Measurements from ENCODE around the gene INPP5B. TPM values are rescaled to one million over a fixed set of nuclear protein-coding genes. Genes with fewer than 3 reads are reported as not detected.
A peak's percentile ranks its signal among the peaks of the same experiment; 100 is the strongest.

Gene INPP5B
- total and polyA plus RNA-seq, 2 of the 13 experiments (the other 11 are each of a cell fraction or from before 2014, with no cell fraction given): 9.0 to 9.8 TPM

- Histone ChIP-seq H2AFZ (ENCODE audit: low read length) (no peak overlapping the region), H3K4me1 (ENCODE audit: insufficient read depth, low read length) (peaks cover 27% of the 10 kb centered on the region), H3K79me2 (ENCODE audit: insufficient read depth, low read length) (peaks cover 19% of the 10 kb centered on the region), H3K27me3 (ENCODE audit: control insufficient read depth in 1 of 2, insufficient read depth in 2 of 2, low read length in 2 of 2) (peaks cover 0 to 5% of the 10 kb centered on the region in 2 experiments; a peak in 2 of 5 replicates), H3K9ac (ENCODE audit: insufficient read depth, low read depth, low read length) (peak overlapping the region; percentile 84), H3K4me3 (replicated peaks in 1 of 3; ENCODE audit: insufficient read depth in 1 of 3, low read depth in 2 of 3, low read length in 3 of 3) (peak overlapping the region; percentile 92 to 99 (median 99)), H3K27ac (ENCODE audit: extremely low read length, insufficient read depth, low read length) (peak overlapping the region; percentile 81), H3K9me3 (ENCODE audit: low read length) (no peaks in the 10 kb centered on the region), H3K4me2 (ENCODE audit: low read depth, low read length) (peak overlapping the region; percentile 95), H3K36me3 (replicated peaks in 1 of 2; ENCODE audit: control insufficient read depth in 1 of 2, insufficient read depth in 2 of 2, low read length in 2 of 2) (peaks cover 3 to 10% of the 10 kb centered on the region in 2 experiments; a peak in 4 of 5 replicates), H4K20me1 (ENCODE audit: insufficient read depth, low read length) (no peaks in the 10 kb centered on the region)
- BruUV-seq (replicated peaks): no TSS peak
- intact Hi-C loops (cut with micrococcal nuclease; ENCODE audit: unreplicated experiment) (loop anchor here (1.0 kb wide), 1 partner anchor 49 kb away; no protein-coding TSS in a partner anchor), in situ Hi-C loops (cut with HindIII; ENCODE audit: extremely low pct_ligation_motif_present, low pct_unique_long_range_greater_than_20kb) (no loop called here)
- TF ChIP-seq FOXO4 (CRISPR knock-in tag; conservative IDR thresholded peaks at IDR 0.05) (0 out of 2 replicates have a peak, but pooled peaks have one; percentile 6), NR2F6 (IDR thresholded peaks at IDR 0.05) (no peak), NR2F6 (CRISPR knock-in tag; IDR thresholded peaks at IDR 0.05) (no peak), ZNF891 (CRISPR knock-in tag; IDR thresholded peaks at IDR 0.05) (0 out of 2 replicates have a peak, but pooled peaks have one; percentile 0), ZNF331 (CRISPR knock-in tag; IDR thresholded peaks at IDR 0.05) (0 out of 2 replicates have a peak, but pooled peaks have one; percentile 30), KLF11 (CRISPR knock-in tag; IDR thresholded peaks at IDR 0.05) (no peak), ZNF572 (CRISPR knock-in tag; IDR thresholded peaks at IDR 0.05) (0 out of 2 replicates have a peak, but pooled peaks have one; percentile 28), ZNF616 (CRISPR knock-in tag; IDR thresholded peaks at IDR 0.05; ENCODE audit: low read depth) (no peak; the same call in 1 of the 2 replicates), ZNF777 (CRISPR knock-in tag; IDR thresholded peaks at IDR 0.05) (no peak)
- DNase-seq (ENCODE audit: low spot score) (no peak), ATAC-seq (no peak), FAIRE-seq (no peak)
- WGBS (ENCODE audit: low lambda C conversion rate): 18% methylated on average over 5 of the region's 5 CpGs
- ChIA-PET CTCF (ENCODE audit: low intra/inter-chr PET ratio, low total read pairs) (interaction anchor here (0.8 kb wide), 1 partner anchor 49 kb away, joined by 6 read pairs; no protein-coding TSS in a partner anchor), POLR2A (interaction anchor here (1.5 kb wide), 1 partner anchor 76 kb away, joined by 4 read pairs; no protein-coding TSS in a partner anchor)
These were observed 86.5 kb downstream of the INPP5B start for GRCh38 chr1:37860346-37860666.
